CD4-positive, CD25-positive, alpha-beta regulatory T cell (primary cell): ENCODE data around the gene ISYNA1. TPM values are rescaled to one million over a fixed set of nuclear protein-coding genes. Genes with fewer than 3 reads are reported as not detected.
A peak's percentile ranks its signal among the peaks of the same experiment; 100 is the strongest.

Experiments
- ATAC-seq, 2 donors: fragments of 150-1000 bp; cut with Tn5 transposase; one replicate each; pipeline ENCODE4 v1.10.0; 2021; ENCODE audit warnings: low read depth in 2 of 2, moderate number of reproducible peaks in 2 of 2, moderate library complexity in 1 of 2
- DNase-seq, 3 donors: peaks; one replicate each; pipeline versions ENCODE4 v3.0.0 to v3.0.0-alpha.2; 2012 to 2022; ENCODE audit warnings: mixed read lengths in 1 of 3
- H3K27ac ChIP-seq: one replicate; pipeline ENCODE4 v1.7.0; 2013; ENCODE audit warnings: mild to moderate bottlenecking, low read length; ENCODE audit not compliant: insufficient read depth, poor library complexity, severe bottlenecking
- H3K27me3 ChIP-seq: one replicate; pipeline ENCODE4 v1.7.0; 2013; ENCODE audit warnings: low read length; ENCODE audit not compliant: control insufficient read depth, insufficient read depth
- H3K36me3 ChIP-seq: one replicate; pipeline ENCODE4 v1.7.0; 2013; ENCODE audit warnings: mild to moderate bottlenecking, low read length, moderate library complexity; ENCODE audit not compliant: control insufficient read depth, insufficient read depth
- H3K4me1 ChIP-seq: 2 replicates; pipeline ENCODE4 v1.7.0; 2013; ENCODE audit warnings: mild to moderate bottlenecking, low read length; ENCODE audit not compliant: insufficient read depth, control insufficient read depth, poor library complexity, severe bottlenecking
- H3K4me3 ChIP-seq: one replicate; pipeline ENCODE4 v1.7.0; 2013; ENCODE audit warnings: low read depth, mild to moderate bottlenecking, low read length, moderate library complexity
- H3K9me3 ChIP-seq, 2 experiments: 1 replicate in 1 of 2; 2 replicates in 1 of 2; pipeline ENCODE4 v1.7.0; 2013; ENCODE audit warnings: low read length in 2 of 2, mild to moderate bottlenecking in 1 of 2, moderate library complexity in 1 of 2; ENCODE audit not compliant: control insufficient read depth in 2 of 2
- H3K27ac Mint-ChIP-seq, 3 donors: one replicate each; pipeline ENCODE4 v1.8.0; 2020 to 2022; ENCODE audit warnings: mild to moderate bottlenecking in 3 of 3, mixed read lengths in 3 of 3, moderate library complexity in 2 of 3
- H3K27me3 Mint-ChIP-seq: one replicate; pipeline ENCODE4 v1.8.0; 2022; ENCODE audit warnings: mild to moderate bottlenecking, mixed read lengths
- H3K36me3 Mint-ChIP-seq: one replicate; pipeline ENCODE4 v1.8.0; 2020; ENCODE audit warnings: mixed read lengths
- H3K4me1 Mint-ChIP-seq, 4 donors: one replicate each; pipeline ENCODE4 v1.8.0; 2020 to 2022; ENCODE audit warnings: mixed read lengths in 4 of 4, mild to moderate bottlenecking in 1 of 4
- H3K4me3 Mint-ChIP-seq, 4 donors: one replicate each; pipeline ENCODE4 v1.8.0; 2020 to 2022; ENCODE audit warnings: mild to moderate bottlenecking in 4 of 4, mixed read lengths in 4 of 4, moderate library complexity in 3 of 4
- H3K9me3 Mint-ChIP-seq, 7 donors: one replicate each; pipeline ENCODE4 v1.8.0; 2020 to 2022; ENCODE audit warnings: mixed read lengths in 7 of 7, mild to moderate bottlenecking in 3 of 7, moderate library complexity in 2 of 7
- polyA plus RNA-seq, 4 donors: library from polyadenylated mRNA; unstranded; fragments of 300-500 nt; fragmentation: Illumina TruSeq; gene quantifications; one replicate each; pipeline ENCODE4 v1.2.3, GENCODE V29; 2021
- total RNA-seq: library from RNA; stranded (reverse); gene quantifications from one replicate; pipeline ENCODE4 v1.2.3, GENCODE V29; 2022

ISYNA1 gene
- total and polyA plus RNA-seq, 5 donors from 2014 or later = 11.3 to 26.2 (median 23.7) TPM

DNA sequence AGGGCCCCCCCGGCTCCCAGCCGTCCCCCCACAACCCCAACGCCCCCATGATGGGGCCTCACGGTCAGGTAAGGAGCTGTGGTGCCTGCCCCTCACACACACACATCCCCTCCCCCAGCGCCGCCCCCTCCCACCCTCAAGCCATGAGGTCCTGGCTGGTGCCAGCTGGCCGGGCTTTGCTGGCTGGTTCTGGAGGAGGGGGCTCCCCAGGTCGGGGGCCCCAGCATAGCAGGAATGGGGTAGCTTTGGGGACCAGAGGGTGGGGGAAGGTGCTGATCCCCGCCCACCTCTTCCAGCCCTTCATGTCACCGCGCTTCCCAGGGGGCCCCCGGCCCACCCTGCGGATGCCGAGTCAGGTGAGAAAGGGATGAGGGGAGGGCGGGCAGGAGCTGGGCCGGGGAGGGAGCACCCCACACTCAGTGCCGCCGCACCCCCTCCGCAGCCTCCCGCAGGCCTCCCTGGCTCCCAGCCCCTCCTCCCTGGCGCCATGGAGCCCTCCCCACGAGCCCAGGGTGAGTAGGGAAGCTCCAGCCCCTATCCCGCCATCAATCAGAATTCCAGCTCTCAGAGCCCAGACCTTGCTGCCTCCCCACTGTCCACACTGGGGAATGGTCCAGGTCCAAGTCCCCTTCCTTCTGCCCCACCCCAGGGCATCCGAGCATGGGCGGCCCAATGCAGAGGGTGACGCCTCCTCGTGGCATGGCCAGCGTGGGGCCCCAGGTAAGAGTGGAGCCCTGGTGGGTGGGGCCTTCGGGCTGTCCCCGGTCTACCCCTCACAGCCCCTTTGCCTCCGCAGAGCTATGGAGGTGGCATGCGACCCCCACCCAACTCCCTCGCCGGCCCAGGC is 6.4 kb downstream of the ISYNA1 start:
- Mint-ChIP-seq H3K4me1 (peaks cover 0 to 32% (median 1%) of the 10 kb centered on the region in 4 donors), H3K4me3 (no peak overlapping the region), H3K9me3 (no peaks in the 10 kb centered on the region), H3K27ac (no peak overlapping the region), H3K27me3 (no peaks in the 10 kb centered on the region), H3K36me3 (no peaks in the 10 kb centered on the region)
- Histone ChIP-seq H3K36me3 (no peaks in the 10 kb centered on the region), H3K4me1 (peaks cover 46% of the 10 kb centered on the region), H3K27ac (no peak overlapping the region), H3K9me3 (no peaks in the 10 kb centered on the region), H3K4me3 (no peak overlapping the region), H3K27me3 (no peaks in the 10 kb centered on the region)
- no peak for ATAC-seq
- no peak for DNase-seq

GRCh38 chr19:18430417-18431144 is 7.4 kb downstream of the ISYNA1 start:
- H3K27ac Mint-ChIP-seq = peak overlapping the region in 2 of 3 donors; percentile 69 to 71
- no peaks in the 10 kb centered on the region for H3K27me3 Mint-ChIP-seq
- Histone ChIP-seq H3K9me3 (no peaks in the 10 kb centered on the region), H3K36me3 (no peaks in the 10 kb centered on the region), H3K27ac (no peak overlapping the region), H3K27me3 (no peaks in the 10 kb centered on the region), H3K4me3 (no peak overlapping the region), H3K4me1 (peaks cover 48% of the 10 kb centered on the region)
- H3K9me3 Mint-ChIP-seq = no peaks in the 10 kb centered on the region
- no peak for DNase-seq
- no peak for ATAC-seq
- H3K4me1 Mint-ChIP-seq = peaks cover 0 to 32% (median 5%) of the 10 kb centered on the region in 4 donors
- no peaks in the 10 kb centered on the region for H3K36me3 Mint-ChIP-seq
- peak overlapping the region in 3 of 4 donors; percentile 68 to 79 (median 69) for H3K4me3 Mint-ChIP-seq

- Mint-ChIP-seq H3K27ac (peak overlapping the region; percentile 60 to 82 (median 69)), H3K4me3 (peak overlapping the region; percentile 67 to 85 (median 76)), H3K27me3 (no peaks in the 10 kb centered on the region), H3K4me1 (peaks cover 0 to 37% (median 6%) of the 10 kb centered on the region in 4 donors), H3K9me3 (no peaks in the 10 kb centered on the region), H3K36me3 (no peaks in the 10 kb centered on the region)
- peak in 1 of 3 donors; percentile 46 for DNase-seq
- H3K27me3 ChIP-seq = no peaks in the 10 kb centered on the region
- no peak overlapping the region for H3K4me3 ChIP-seq
- peaks cover 55% of the 10 kb centered on the region for H3K4me1 ChIP-seq
- no peaks in the 10 kb centered on the region for H3K36me3 ChIP-seq
- ATAC-seq = no peak
- peak overlapping the region; percentile 93 for H3K27ac ChIP-seq
- no peaks in the 10 kb centered on the region for H3K9me3 ChIP-seq
Observed at GRCh38 chr19:18429717-18430416, 8.1 kb downstream of the ISYNA1 start.

GRCh38 chr19:18428787-18429674 is 8.9 kb downstream of the ISYNA1 start:
- H3K4me1 ChIP-seq = peaks cover 59% of the 10 kb centered on the region
- Mint-ChIP-seq H3K36me3 (no peaks in the 10 kb centered on the region), H3K4me1 (peaks cover 0 to 37% (median 6%) of the 10 kb centered on the region in 4 donors)

DNA sequence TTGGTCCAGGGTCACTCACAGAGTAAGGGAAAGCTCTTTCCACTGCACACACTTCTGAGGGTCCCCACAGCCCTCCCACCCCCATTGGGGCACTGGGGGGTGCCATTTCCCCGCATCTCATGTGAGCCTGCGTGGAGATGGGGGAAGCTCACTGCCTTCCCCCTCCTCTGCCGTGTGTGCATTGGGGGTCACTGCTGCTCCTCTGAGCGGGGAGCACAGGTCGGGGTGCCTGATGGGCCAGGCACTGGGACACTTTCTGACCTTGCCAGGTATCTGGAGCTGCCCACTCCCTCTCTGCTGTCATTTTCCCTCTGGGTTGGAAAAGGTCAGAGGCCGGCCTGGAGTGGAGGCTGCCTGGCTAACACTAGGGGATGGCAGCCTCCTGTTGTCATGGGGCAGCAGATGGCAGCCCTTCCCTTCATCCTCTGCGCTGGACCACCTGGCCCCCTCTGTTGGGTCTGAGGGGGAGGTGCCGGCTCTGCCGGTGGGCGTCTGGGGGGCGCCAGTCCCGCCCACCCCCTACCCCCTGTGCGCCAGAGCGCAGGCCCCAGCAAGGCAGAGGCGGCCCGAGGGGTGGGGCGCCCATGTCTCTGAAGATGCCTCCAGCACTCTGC is 9.7 kb downstream of the ISYNA1 start:
- Mint-ChIP-seq H3K36me3 (no peaks in the 10 kb centered on the region), H3K4me1 (peaks cover 0 to 44% (median 10%) of the 10 kb centered on the region in 4 donors), H3K27ac (peak overlapping the region in 2 of 3 donors; percentile 9 to 80), H3K9me3 (no peaks in the 10 kb centered on the region), H3K27me3 (no peaks in the 10 kb centered on the region), H3K4me3 (peak overlapping the region in 3 of 4 donors; percentile 52 to 72 (median 71))
- ATAC-seq = no peak
- Histone ChIP-seq H3K4me1 (peaks cover 64% of the 10 kb centered on the region), H3K9me3 (no peaks in the 10 kb centered on the region), H3K27ac (peak overlapping the region; percentile 93), H3K4me3 (no peak overlapping the region), H3K36me3 (no peaks in the 10 kb centered on the region), H3K27me3 (no peaks in the 10 kb centered on the region)
- no peak for DNase-seq

More at GRCh38 chr19:18428787-18429674, 8.9 kb downstream of the ISYNA1 start:
- H3K9me3 Mint-ChIP-seq = no peaks in the 10 kb centered on the region
- H3K4me3 ChIP-seq = no peak overlapping the region
- H3K27me3 Mint-ChIP-seq = no peaks in the 10 kb centered on the region
- H3K27me3 ChIP-seq = no peaks in the 10 kb centered on the region
- peak overlapping the region in 2 of 3 donors; percentile 60 to 80 for H3K27ac Mint-ChIP-seq
- no peaks in the 10 kb centered on the region for H3K9me3 ChIP-seq
- H3K4me3 Mint-ChIP-seq = peak overlapping the region; percentile 68 to 79 (median 73)
- no peaks in the 10 kb centered on the region for H3K36me3 ChIP-seq
- peak overlapping the region; percentile 93 for H3K27ac ChIP-seq
- DNase-seq (peak; percentile 78 to 88 (median 84)), ATAC-seq (peak; percentile 83 to 84)

- Histone ChIP-seq H3K27ac (no peak overlapping the region), H3K9me3 (no peaks in the 10 kb centered on the region), H3K36me3 (no peaks in the 10 kb centered on the region), H3K27me3 (no peaks in the 10 kb centered on the region), H3K4me1 (peaks cover 64% of the 10 kb centered on the region), H3K4me3 (no peak overlapping the region)
- Mint-ChIP-seq H3K27me3 (no peaks in the 10 kb centered on the region), H3K4me3 (peak overlapping the region in 1 of 4 donors; percentile 71), H3K9me3 (no peaks in the 10 kb centered on the region), H3K27ac (no peak overlapping the region), H3K36me3 (no peaks in the 10 kb centered on the region), H3K4me1 (peaks cover 4 to 49% (median 15%) of the 10 kb centered on the region in 4 donors)
- no peak for ATAC-seq
- no peak for DNase-seq
Observed at GRCh38 chr19:18427743-18428113, 10.2 kb downstream of the ISYNA1 start.
